Transverse colon (tissue), 4 donors: Measurements from ENCODE around the gene TOE1. TPM values are rescaled to one million over a fixed set of nuclear protein-coding genes. Genes with fewer than 3 reads are reported as not detected.

Experiments
- DNase-seq: peaks from one replicate; pipeline ENCODE4 v3.0.0-alpha.2; 2019
- H3K27ac ChIP-seq, 4 donors: fragments of 200-600 bp; sonication (generic); 2 replicates each; pipeline ENCODE4 v1.5.1; 2016 to 2018; ENCODE audit warnings: inconsistent platforms in 4 of 4
- H3K27me3 ChIP-seq: fragments of 200-600 bp; sonication (generic); 2 replicates; pipeline ENCODE4 v1.5.1; 2017; ENCODE audit warnings: inconsistent platforms
- H3K36me3 ChIP-seq, 4 donors: fragments of 200-600 bp; sonication (generic); 2 replicates each; pipeline ENCODE4 v1.5.1; 2017 to 2019; ENCODE audit warnings: inconsistent platforms in 4 of 4
- H3K4me1 ChIP-seq, 4 donors: fragments of 200-600 bp; sonication (generic); 2 replicates each; pipeline ENCODE4 v1.5.1; 2017 to 2020; ENCODE audit warnings: inconsistent platforms in 4 of 4
- H3K4me3 ChIP-seq, 4 donors: fragments of 200-600 bp; sonication (generic); 1 replicate in 1 of 4; 2 replicates in 3 of 4; pipeline versions ENCODE4 v1.5.1 to v1.6.1; 2017 to 2019; ENCODE audit warnings: inconsistent platforms in 4 of 4
- H3K9me3 ChIP-seq, 2 donors: fragments of 200-600 bp; sonication (generic); 2 replicates each; pipeline ENCODE4 v1.5.1; 2017 to 2019; ENCODE audit warnings: inconsistent platforms in 2 of 2
- EP300 ChIP-seq: sonication (generic); formaldehyde crosslinking; IDR thresholded peaks from one replicate; pipeline ENCODE4 v1.6.1; 2017; ENCODE audit warnings: antibody characterized with exemption, low read depth
- POLR2A ChIP-seq: fragments of 450-650 bp; IDR thresholded peaks from one replicate; pipeline ENCODE4 v1.6.1; 2016; ENCODE audit warnings: antibody characterized with exemption, mild to moderate bottlenecking, moderate library complexity
- POLR2AphosphoS5 ChIP-seq, 3 donors: sonication (generic); formaldehyde crosslinking; IDR thresholded peaks; one replicate each; pipeline ENCODE4 v1.6.1; 2016; ENCODE audit warnings: antibody characterized with exemption in 3 of 3
- WGBS, 2 donors: methylation state at CpG; one replicate each; pipeline ENCODE4 v1.1.5; 2018; ENCODE audit warnings: low coverage in 1 of 2; 5-methylcytosine and 5-hydroxymethylcytosine counted together
- in situ Hi-C, 4 donors: fragments of 200-750 bp; cut with MboI; loops; one replicate each; pipeline versions ENCODE4 v1.15.0 to v1.15.1; 2017; ENCODE audit warnings: low sequenced_read_pairs in 3 of 4, low pct_ligation_motif_present in 1 of 4, low pct_unique_long_range_greater_than_20kb in 1 of 4
- intact Hi-C: fragments of 100-400 bp; cut with DNase I; formaldehyde crosslinking; loops from one replicate; pipeline ENCODE4 v1.15.1; 2023; ENCODE audit warnings: low total_unique reads
- total RNA-seq, 4 donors: library from RNA; depleted of rRNA; stranded (reverse); fragments of >200 nt; gene quantifications; one replicate each; pipeline ENCODE4 v1.1.0, GENCODE V29; 2016
- TF ChIP-seq, protein P1 (sequence below), 5 experiments: fragments of 200-600 bp in 3 of 5; fragments of 450-650 bp in 2 of 5; sonication (generic) in 3 of 5; IDR thresholded peaks; 1 replicate in 2 of 5; 2 replicates in 3 of 5; pipeline ENCODE4 v1.5.1; 2016 to 2017; ENCODE audit warnings: antibody characterized with exemption in 5 of 5, inconsistent platforms in 3 of 5, mild to moderate bottlenecking in 2 of 5, moderate library complexity in 1 of 5

Gene TOE1
- total RNA-seq, 4 donors from 2014 or later = 4.8 to 58.7 (median 16.4) TPM

DNA sequence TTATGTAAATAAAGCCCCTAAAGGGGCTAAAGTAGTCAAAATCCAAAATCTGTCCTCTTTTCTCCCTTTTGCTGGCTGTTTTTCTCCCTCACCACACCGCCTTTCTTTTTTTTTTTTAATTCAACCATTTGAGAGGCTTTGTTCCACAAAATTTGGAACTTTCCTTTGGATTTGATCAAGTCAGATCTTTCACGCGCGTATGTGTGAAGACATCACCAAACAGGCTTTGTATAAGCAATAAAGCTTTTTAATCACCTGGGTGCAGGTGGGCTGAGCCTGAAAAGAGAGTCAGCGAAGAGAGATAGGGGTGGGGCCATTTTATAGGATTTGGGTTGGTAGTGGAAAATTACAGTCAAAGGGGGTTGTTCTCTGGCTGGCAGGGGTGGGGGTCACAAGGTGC lies 18.5 kb upstream of the TOE1 start:
- Histone ChIP-seq H3K9me3 (no peaks in the 10 kb centered on the region), H3K27me3 (no peaks in the 10 kb centered on the region), H3K36me3 (no peaks in the 10 kb centered on the region), H3K4me1 (peaks cover 0 to 6% (median 0%) of the 10 kb centered on the region in 4 donors), H3K4me3 (no peak overlapping the region), H3K27ac (no peak overlapping the region)
- 76 to 80% methylated on average over 5 of the region's 5 CpGs for WGBS, 2 donors
- TF ChIP-seq POLR2AphosphoS5 (IDR thresholded peaks at IDR 0.05) = no peak
- in situ Hi-C loops = loop anchor here in 3 of 4 donors (25.0 kb wide), 2 partner anchors 484 to 534 kb away; partner anchors contain the start of genes BEST4 (in 2 of the 3), RPS8 (in 2 of the 3) and PTCH2 (in 1 of the 3)
- DNase-seq = no peak
- intact Hi-C loops = no loop called here

DNA sequence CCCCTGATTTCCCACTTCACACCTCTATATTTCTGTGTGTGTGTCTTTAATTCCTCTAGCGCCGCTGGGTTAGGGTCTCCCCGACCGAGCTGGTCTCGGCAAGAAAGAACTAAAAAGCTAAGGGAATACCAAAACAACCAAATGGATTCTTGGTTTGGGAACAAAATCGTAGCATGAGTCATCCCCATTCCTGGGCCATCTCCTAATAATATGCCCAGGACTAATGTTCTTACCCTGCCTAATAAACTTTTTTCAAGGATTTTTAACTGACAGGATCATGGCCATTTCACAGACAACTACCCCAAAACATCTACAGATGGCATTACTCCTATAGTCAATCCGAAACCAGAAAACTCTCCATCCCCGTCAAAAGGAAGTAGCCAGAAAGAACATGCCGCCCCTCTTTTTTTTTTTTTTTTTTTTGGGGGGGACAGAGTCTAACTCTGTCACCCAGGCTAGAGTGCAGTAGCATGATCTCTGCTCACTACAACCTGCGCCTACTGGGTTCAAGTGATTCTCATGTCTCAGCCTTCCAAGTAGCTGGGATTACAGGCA lies 17.4 kb upstream of the TOE1 start:
- in situ Hi-C loops = loop anchor here in 3 of 4 donors (25.0 kb wide), 2 partner anchors 485 to 535 kb away; partner anchors contain the start of genes BEST4 (in 2 of the 3), RPS8 (in 2 of the 3) and PTCH2 (in 1 of the 3)
- H3K4me1 ChIP-seq = peaks cover 6 to 18% (median 9%) of the 10 kb centered on the region in 4 donors
- H3K27ac ChIP-seq = no peak overlapping the region
- H3K9me3 ChIP-seq = no peaks in the 10 kb centered on the region
- 86 to 94% methylated on average over 4 to 10 of the region's 10 CpGs for WGBS, 2 donors
- H3K4me3 ChIP-seq = no peak overlapping the region
- TF ChIP-seq, protein P1, sequence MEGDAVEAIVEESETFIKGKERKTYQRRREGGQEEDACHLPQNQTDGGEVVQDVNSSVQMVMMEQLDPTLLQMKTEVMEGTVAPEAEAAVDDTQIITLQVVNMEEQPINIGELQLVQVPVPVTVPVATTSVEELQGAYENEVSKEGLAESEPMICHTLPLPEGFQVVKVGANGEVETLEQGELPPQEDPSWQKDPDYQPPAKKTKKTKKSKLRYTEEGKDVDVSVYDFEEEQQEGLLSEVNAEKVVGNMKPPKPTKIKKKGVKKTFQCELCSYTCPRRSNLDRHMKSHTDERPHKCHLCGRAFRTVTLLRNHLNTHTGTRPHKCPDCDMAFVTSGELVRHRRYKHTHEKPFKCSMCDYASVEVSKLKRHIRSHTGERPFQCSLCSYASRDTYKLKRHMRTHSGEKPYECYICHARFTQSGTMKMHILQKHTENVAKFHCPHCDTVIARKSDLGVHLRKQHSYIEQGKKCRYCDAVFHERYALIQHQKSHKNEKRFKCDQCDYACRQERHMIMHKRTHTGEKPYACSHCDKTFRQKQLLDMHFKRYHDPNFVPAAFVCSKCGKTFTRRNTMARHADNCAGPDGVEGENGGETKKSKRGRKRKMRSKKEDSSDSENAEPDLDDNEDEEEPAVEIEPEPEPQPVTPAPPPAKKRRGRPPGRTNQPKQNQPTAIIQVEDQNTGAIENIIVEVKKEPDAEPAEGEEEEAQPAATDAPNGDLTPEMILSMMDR (IDR thresholded peaks at IDR 0.05) = no peak
- TF ChIP-seq EP300 (no peak), POLR2A (no peak), POLR2AphosphoS5 (IDR thresholded peaks at IDR 0.05) (no peak)
- H3K27me3 ChIP-seq = no peaks in the 10 kb centered on the region
- no peak for DNase-seq
- intact Hi-C loops = no loop called here
- H3K36me3 ChIP-seq = no peaks in the 10 kb centered on the region

DNA sequence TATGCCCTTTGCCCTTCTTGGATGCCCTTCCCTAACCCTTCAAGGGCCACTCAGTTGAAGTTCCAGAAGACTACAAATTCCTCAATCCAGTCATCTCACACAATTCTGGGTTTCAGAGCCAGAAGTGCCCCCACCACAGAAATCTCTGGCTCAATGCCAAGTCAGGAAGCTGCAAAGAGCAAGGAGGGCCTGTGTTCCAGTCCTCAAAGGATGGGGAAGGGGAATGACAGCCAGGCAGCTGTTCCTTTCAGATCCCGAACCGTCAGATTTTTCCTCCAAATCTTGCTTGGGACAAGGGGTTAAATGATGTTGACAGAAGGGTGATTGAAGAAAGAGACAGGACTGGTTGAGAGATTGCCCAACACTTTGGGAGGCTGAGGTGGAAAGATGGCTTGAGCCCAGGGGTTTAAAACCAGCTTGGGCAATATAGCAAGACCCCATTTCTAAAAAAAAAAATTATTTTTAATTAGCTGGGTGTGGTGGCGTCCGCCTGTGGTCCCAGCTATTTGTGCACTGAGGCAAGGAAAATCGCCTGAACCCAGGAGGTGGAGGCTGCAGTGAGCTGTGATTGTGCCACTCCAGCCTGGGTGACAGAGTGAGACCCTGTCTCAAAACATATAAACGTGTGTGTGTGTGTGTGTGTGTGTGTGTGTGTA lies 14.0 kb upstream of the TOE1 start:
- Histone ChIP-seq H3K4me3 (peak overlapping the region in 3 of 4 donors; percentile 28 to 53 (median 45)), H3K9me3 (no peaks in the 10 kb centered on the region), H3K27ac (peak overlapping the region in 1 of 4 donors; percentile 55), H3K27me3 (no peaks in the 10 kb centered on the region), H3K36me3 (no peaks in the 10 kb centered on the region), H3K4me1 (peaks cover 10 to 24% (median 14%) of the 10 kb centered on the region in 4 donors)
- TF ChIP-seq POLR2A (no peak), EP300 (no peak), POLR2AphosphoS5 (IDR thresholded peaks at IDR 0.05) (no peak)
- TF ChIP-seq, protein P1 (IDR thresholded peaks at IDR 0.05) = no peak
- no peak for DNase-seq
- 22 to 55% methylated on average over 3 to 6 of the region's 6 CpGs for WGBS, 2 donors
- in situ Hi-C loops (no loop called here), intact Hi-C loops (no loop called here)

DNA sequence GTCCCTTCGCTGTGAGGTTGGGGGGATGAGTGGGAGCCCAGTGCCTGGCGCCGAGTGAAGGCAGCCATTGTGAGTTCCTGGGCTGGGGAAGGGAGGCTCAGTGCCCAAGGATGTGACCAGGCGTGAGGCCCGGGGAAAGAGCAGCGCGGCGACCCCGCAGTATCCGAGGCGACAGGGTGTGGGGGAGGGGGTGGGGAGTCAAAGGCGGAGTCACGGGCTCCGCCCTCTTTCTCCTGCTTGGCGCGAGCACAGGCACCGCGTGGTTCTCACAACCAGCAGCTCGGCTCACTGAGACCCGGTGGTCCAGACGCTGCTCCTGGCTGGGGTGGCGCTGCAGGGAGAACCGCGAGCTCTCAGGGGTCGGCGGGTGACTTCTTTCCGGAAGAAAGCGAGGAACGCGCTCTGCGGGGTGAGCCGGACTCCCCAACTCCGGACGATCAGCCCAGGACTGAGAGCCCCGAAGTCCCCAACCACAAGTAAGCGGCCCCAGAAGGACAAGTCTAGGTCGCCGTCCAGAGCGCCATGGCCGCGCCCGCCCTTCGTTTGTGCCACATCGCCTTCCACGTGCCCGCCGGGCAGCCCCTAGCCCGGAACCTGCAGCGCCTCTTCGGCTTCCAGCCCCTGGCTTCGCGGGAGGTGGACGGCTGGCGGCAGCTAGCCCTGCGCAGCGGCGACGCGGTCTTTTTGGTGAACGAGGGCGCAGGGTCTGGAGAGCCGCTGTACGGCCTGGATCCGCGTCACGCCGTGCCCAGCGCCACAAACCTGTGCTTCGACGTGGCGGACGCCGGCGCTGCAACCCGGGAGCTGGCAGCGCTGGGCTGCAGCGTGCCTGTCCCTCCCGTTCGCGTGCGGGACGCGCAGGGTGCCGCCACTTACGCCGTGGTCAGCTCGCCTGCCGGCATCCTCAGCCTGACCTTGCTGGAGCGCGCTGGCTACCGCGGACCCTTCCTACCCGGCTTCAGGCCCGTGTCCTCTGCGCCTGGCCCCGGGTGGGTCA lies 13.0 kb upstream of the TOE1 start, which contains the start of gene HPDL:
HPDL (plus strand) TSS at position 269 of the 997 bp plus-strand sequence; CDS start at position 523, 254 bp downstream.
- no peaks in the 10 kb centered on the region for H3K27me3 ChIP-seq
- peak within 1 kb of the TSS; percentile 2 to 55 (median 14) for H3K27ac ChIP-seq
- H3K36me3 ChIP-seq = peaks cover 0 to 5% (median 0%) of the 10 kb centered on the region in 4 donors
- H3K4me3 ChIP-seq = peak within 1 kb of the TSS; percentile 23 to 53 (median 36)
- intact Hi-C loops = no loop called here
- TF ChIP-seq POLR2A (peak; percentile 22), EP300 (no peak), POLR2AphosphoS5 (IDR thresholded peaks at IDR 0.05) (peak; percentile 4 to 38 (median 31))
- in situ Hi-C loops = no loop called here
- WGBS, 2 donors = 7% methylated on average over 47 of the region's 96 CpGs; no CpG with 5 or more reads in 1 of the 2 donors
- H3K4me1 ChIP-seq = peaks cover 10 to 24% (median 14%) of the 10 kb centered on the region in 4 donors
- no peaks in the 10 kb centered on the region for H3K9me3 ChIP-seq
- DNase-seq = peak; percentile 80
